Measurements from ENCODE around the gene C4orf50.

DNA sequence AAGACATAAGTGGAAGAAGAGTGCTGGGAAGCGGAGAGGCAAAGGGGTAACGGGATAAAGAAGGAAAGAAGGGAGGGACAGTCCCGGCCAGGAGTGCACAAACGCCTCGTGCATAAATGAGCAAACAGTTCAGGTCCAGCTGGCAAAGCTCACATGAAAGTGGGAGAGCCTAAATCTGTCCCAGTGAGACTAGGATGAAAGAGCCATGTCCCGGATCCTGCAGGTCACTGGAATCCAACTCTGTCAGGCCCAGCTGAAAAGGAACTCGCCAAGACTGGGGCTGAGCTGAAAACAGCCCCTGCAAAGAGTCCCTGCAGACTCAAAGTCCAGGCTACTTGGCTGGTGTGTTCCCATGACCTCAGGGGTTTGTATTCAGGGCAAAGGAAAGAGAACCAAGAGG lies 87.4 kb downstream of the C4orf50 start:
- TF ChIP-seq, protein P1, sequence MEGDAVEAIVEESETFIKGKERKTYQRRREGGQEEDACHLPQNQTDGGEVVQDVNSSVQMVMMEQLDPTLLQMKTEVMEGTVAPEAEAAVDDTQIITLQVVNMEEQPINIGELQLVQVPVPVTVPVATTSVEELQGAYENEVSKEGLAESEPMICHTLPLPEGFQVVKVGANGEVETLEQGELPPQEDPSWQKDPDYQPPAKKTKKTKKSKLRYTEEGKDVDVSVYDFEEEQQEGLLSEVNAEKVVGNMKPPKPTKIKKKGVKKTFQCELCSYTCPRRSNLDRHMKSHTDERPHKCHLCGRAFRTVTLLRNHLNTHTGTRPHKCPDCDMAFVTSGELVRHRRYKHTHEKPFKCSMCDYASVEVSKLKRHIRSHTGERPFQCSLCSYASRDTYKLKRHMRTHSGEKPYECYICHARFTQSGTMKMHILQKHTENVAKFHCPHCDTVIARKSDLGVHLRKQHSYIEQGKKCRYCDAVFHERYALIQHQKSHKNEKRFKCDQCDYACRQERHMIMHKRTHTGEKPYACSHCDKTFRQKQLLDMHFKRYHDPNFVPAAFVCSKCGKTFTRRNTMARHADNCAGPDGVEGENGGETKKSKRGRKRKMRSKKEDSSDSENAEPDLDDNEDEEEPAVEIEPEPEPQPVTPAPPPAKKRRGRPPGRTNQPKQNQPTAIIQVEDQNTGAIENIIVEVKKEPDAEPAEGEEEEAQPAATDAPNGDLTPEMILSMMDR (IDR thresholded peaks at IDR 0.05): no peak
- TF ChIP-seq POLR2A (IDR thresholded peaks at IDR 0.05): no peak
